HFF-Myc (cell line): ENCODE data around the gene LSM14A.
"Not testable (repeated sequence)": the region's sequence is repeated elsewhere in the genome, so short reads cannot be mapped to it uniquely, and the experiment has no call there.

ENCODE experiments used
- DNase-seq: peaks from one replicate; pipeline ENCODE4 v3.0.0-alpha.2; 2011; ENCODE audit warnings: low read depth; ENCODE audit errors: extremely low read depth
- H3K4me3 ChIP-seq: replicated peaks from 2 replicates; pipeline ENCODE4 v1.5.1; 2011; ENCODE audit warnings: low read depth, mild to moderate bottlenecking, control low read depth, low read length
- CTCF ChIP-seq: IDR thresholded peaks from 2 replicates; pipeline ENCODE4 v1.5.1; 2012; ENCODE audit warnings: mild to moderate bottlenecking, low read depth, low read length, control low read depth; ENCODE audit errors: missing control alignments

LSM14A gene

GRCh38 chr19:34191355-34191962, 19.2 kb downstream of the LSM14A start:
- DNase-seq: no peak
- TF ChIP-seq CTCF: no peak
- H3K4me3 ChIP-seq: no peak overlapping the region

GRCh38 chr19:34193439-34193838, 21.1 kb downstream of the LSM14A start:
- no peak overlapping the region for H3K4me3 ChIP-seq
- no peak for TF ChIP-seq CTCF
- no peak for DNase-seq

- H3K4me3 ChIP-seq: no peak overlapping the region
- no peak for DNase-seq
- no peak for TF ChIP-seq CTCF
Observed at GRCh38 chr19:34193876-34194275, 21.6 kb downstream of the LSM14A start.

GRCh38 chr19:34201133-34201532, 28.8 kb downstream of the LSM14A start:
- H3K4me3 ChIP-seq: no peak overlapping the region
- DNase-seq: no peak
- TF ChIP-seq CTCF: no peak

GRCh38 chr19:34205324-34205723, 33.0 kb downstream of the LSM14A start:
- not testable (repeated sequence) for DNase-seq, H3K4me3 ChIP-seq

GRCh38 chr19:34208291-34208884, 36.1 kb downstream of the LSM14A start:
- H3K4me3 ChIP-seq: no peak overlapping the region
- no peak for DNase-seq
- TF ChIP-seq CTCF: no peak

- TF ChIP-seq CTCF: no peak
- no peak for DNase-seq
- H3K4me3 ChIP-seq: no peak overlapping the region
Observed at GRCh38 chr19:34209726-34210125, 37.4 kb downstream of the LSM14A start.
